HG03354 (cell line): Measurements from ENCODE around the gene SLC7A11.

Source experiments
- ATAC-seq: cut with Tn5 transposase; IDR thresholded peaks from one replicate; pipeline ENCODE4 v1.9.1; 2021; ENCODE audit warnings: mild to moderate bottlenecking; ENCODE audit not compliant: unreplicated experiment, poor library complexity, severe bottlenecking

The SLC7A11 gene

DNA sequence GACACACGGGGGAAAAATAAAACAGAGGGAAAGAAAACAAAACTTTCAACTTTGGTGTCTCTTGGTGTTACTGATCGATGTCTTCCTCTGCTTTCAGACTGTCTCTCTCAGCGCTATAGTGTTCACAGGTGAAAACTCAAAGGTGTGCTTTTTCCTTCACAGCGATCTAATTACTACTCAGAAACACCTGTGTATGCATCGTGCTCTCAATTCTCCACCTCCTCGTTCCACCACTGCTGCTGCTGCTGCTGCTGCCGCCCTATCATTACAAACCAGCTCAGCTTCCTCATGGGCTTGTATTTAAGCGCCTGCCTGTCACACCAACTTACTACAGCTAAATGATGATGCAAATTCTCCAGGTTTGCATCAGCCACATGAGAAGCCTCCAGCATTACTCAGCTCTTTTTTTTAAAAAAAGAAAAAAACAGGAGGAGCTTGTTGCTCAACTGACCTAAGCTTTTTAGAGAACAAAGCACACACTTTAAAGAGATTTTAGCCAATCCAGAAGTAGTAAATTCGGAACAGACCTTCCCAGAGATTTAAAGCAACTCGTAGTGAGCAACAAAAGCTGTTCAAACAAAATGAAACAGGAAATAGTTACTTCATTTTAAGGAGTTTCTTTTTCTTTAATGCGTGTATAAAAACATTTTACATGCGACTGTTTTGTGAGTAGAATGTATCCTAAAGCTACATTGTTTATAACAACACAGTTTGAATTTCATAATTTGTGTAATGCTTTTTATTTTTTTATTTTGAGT is at the start of gene SLC7A11:
Gene SLC7A11 (minus strand): TSS at position 274 of the 758 bp plus-strand sequence. CDS start 280 bp downstream, outside the sequence.
- peak; percentile 99 for ATAC-seq

DNA sequence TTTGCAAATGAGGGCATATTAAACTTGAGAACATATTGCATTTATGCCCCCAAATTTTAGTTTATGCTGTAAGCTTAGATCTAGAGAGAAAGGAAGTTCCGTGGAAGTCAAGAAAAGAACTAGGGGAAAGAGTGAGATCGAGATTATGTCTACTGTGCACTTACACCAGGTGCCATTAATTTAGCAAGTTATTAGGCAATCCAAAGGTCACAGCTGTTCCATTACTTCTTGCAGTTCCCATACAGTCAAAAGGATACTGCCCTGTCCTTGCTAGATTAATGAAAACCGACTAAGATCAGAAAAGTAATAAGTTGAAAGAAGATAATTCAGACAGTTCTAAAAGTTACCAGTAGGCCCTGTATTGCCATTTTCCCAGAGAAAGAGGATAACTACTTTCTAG is 49.3 kb upstream of the SLC7A11 start:
- no peak for ATAC-seq

- ATAC-seq = no peak
Measured at GRCh38 chr4:138290805-138291204, 48.7 kb upstream of the SLC7A11 start.

- no peak for ATAC-seq
Measured at GRCh38 chr4:138279286-138279685, 37.1 kb upstream of the SLC7A11 start.

DNA sequence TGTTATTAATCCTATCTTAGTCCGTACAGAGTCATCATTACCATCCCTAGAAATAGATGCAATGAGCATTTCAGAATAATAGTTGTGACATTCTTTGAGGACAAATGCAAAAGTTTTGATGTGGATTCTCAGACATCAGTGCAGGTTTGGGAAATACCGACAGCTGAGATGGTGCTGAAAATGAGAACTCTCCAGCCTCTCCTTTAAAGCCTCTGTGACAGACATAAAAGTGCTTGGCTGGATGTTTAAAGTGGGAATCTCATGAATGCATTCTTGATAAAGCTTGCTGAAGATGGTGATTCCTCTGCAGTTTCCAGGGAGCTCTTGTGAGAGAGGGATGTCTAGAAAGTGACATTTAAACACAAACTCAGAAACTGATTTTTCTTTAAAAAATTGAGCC is 35.0 kb upstream of the SLC7A11 start:
- no peak for ATAC-seq

- ATAC-seq = no peak
Measured at GRCh38 chr4:138275963-138276621, 33.9 kb upstream of the SLC7A11 start.

DNA sequence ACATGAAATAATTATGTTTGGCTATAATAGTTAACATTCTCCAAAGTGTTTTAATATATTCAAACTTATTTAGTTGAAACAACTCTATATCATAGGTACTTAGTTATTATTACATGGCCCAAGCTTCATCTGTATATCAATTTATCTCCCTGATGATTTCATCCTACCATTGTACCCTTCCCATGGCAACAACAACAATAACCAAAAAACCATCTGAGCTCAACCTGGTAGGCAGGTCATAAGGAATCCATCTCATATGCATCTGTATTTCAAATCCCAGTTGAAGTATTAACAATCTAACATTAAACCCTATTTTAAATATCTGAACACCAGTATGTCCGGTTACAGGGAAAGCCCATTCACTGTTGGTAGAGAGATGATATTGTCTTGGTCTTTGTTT is 33.1 kb upstream of the SLC7A11 start:
- no peak for ATAC-seq

DNA sequence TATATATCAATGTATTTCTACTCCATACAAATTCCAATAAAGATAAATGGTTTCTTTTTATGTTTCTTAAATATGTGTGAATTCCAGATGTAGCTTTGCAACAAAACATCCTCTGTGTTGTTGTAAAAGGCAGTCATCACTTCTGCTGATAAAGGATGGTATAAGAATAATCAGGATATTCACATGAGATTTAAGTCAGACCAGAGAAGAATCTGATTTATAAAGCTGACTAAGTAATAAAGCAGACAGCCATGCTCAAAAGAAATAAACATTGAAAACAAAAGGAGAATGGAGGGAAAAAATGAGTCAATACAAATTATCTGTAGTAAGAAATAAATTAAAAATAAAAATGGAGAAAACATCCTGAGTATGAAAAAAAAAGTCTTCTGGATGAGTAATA is 27.0 kb upstream of the SLC7A11 start:
- ATAC-seq = no peak

DNA sequence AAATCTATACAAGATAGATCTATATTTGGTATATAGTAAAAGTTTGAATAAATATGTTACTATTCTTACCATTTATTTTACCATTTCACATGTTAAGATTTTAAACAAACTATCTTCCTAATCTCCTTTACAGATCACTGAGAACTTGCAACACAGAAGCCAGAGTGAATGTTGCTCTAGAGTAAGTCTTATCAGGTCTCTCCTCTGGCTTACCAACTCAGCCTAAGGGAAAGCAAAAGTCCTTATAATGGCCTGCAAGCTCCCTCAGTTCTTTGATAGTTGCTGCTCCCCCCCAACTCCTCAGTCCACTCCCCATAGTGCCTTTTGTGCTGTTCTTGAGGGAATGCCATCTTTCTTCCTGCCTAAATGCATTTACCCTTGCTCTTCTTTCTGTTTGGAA is 25.7 kb upstream of the SLC7A11 start:
- no peak for ATAC-seq

GRCh38 chr4:138266948-138267347 is 24.8 kb upstream of the SLC7A11 start:
- ATAC-seq = no peak

DNA sequence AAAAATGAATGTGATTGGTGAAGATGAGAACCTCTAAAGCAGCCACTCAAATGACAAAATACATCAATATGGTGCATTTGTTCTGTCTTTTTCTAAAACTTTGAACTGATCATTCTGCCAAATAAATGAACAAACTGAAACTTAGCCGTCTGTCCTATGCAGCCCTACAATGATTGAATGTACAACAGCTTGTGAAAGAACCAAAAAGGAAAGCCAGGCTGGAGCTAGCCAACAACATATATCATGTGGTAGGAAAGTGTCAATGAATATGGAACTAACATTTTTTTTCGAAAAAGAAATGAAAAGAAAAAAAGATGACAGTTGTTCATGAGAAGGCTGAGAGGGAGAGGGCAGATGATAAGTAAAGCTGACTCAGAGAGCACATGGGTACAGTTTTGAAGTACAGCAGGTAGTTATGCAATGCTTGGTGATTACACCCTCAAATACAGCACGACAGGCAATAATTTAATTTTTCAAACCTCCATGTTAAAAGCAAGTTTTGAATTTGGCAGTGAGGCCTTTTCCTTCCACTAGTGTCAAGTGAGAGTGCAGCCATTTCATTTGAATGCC is 21.2 kb upstream of the SLC7A11 start:
- ATAC-seq = no peak

GRCh38 chr4:138262469-138262868 is 20.3 kb upstream of the SLC7A11 start:
- ATAC-seq = no peak

DNA sequence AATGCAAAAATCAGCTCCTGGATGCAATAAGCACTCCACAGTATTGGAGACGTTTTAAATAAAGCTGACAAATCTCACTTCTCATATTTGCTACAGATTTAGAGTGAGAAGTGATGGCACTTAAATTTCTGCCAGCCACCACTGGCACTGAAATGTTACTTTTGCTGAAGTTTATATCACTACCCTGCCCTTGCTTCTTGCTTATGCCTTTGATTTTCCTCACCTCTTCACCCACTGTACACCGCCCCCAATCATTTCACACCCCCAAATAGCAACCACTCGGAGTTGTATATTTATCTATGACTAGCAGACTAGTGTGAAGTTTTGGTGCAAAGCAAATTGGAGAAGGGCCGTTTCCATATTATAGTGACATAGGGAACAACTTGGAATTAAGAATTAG is 19.9 kb upstream of the SLC7A11 start:
- ATAC-seq = no peak

DNA sequence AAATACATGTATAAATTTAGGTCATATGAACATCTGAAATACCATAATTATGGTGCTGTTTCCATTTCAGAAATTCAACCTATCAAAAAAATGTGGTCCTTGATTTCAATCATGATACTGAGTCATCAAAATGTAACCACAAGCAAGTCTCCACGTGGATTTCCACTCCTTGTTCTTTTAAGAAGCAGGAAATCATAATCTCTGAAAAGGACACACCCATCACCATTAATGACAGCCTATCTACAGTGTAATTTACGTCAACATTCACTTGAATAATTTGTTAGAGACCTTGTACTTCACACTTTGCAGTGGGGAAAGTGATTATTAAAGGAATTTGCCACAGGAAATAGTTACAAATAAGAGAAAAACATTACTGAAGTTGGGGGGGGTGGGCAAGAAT is 17.7 kb upstream of the SLC7A11 start:
- ATAC-seq = no peak

DNA sequence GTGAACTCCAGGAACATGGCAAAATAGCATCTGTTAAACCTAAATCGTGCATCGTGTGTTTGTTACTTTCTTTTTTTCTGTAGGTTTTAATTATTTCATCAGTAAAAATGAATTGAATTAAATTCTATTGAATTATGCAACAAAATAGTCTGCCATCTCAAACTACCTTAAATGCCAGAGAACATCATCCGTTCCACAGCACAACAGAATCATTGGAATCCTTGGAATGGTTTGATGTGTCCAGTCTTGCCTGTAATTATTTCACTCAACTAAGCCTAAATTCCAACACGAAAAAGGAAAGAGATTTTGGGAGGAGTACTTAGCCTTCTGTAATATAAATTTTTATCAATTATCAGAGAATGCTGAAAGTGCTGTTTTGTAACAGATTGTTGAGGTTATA is 17.1 kb upstream of the SLC7A11 start:
- ATAC-seq = no peak

DNA sequence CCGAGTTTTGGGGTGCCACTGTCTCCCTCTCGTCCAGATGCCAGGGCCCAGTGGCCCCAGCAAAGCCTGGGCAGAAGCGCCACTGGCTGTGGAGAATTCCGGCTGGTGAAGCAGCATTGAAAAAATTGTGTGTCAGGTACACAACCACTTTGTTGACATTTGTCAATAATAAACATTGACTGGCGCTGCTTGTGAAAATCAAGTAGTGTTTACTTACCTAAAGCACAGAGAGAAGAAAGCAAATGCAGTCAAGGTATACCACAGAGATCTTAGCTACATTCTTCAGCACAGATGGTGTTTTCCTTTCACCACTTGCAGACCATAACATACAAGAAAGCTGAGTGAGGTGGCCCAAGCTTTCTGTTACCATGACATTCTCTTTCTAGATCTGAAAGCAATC is 14.5 kb upstream of the SLC7A11 start:
- ATAC-seq = peak; percentile 51

GRCh38 chr4:138255917-138256597 is 13.9 kb upstream of the SLC7A11 start:
- no peak for ATAC-seq

- no peak for ATAC-seq
Measured at GRCh38 chr4:138252551-138252950, 10.4 kb upstream of the SLC7A11 start.

- no peak for ATAC-seq
Measured at GRCh38 chr4:138251938-138252337, 9.8 kb upstream of the SLC7A11 start.

- no peak for ATAC-seq
Measured at GRCh38 chr4:138249132-138249531, 7.0 kb upstream of the SLC7A11 start.

DNA sequence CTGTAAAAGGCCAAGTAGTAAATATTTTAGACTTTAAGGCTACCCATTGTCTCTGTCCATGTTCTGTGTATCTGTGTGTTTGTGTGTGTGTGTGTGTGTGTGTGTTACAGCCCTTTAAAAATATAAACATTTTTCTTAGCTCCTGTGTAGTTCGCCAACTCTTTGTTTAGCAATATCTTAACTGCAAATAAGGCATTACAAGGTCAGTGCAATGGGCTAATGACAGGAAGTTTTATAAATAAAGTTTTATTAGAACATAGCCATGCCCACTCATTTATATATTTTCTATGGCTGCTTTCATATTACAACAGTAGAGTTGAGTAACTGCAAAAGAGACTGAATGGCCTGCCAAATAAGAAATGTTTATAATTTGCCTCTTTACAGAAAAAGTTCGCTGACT is 5.9 kb upstream of the SLC7A11 start:
- ATAC-seq = no peak
